Bronchial epithelial cell (primary cell): ENCODE measurements around the gene CTDSP2. TPM values are rescaled to one million over a fixed set of nuclear protein-coding genes. Genes with fewer than 3 reads are reported as not detected.
A peak's percentile ranks its signal among the peaks of the same experiment; 100 is the strongest.
"Not testable (repeated sequence)": the region's sequence is repeated elsewhere in the genome, so short reads cannot be mapped to it uniquely, and the experiment has no call there.

Source experiments
- DNase-seq: peaks from one replicate; pipeline ENCODE4 v3.0.0-alpha.2; 2010; ENCODE audit warnings: low read depth
- FAIRE-seq: peaks from 2 replicates; lab custom pipeline; 2011; peaks lifted over from hg19 to GRCh38; lab: Jason Lieb, UNC
- H3K27me3 ChIP-seq: 2 replicates; pipeline ENCODE4 v1.5.1; 2011; ENCODE audit warnings: low read length; ENCODE audit not compliant: control insufficient read depth, insufficient read depth
- H3K36me3 ChIP-seq: 2 replicates; pipeline ENCODE4 v1.5.1; 2011; ENCODE audit warnings: low read length; ENCODE audit not compliant: control insufficient read depth, insufficient read depth
- H3K4me3 ChIP-seq: 2 replicates; pipeline ENCODE4 v1.5.1; 2011; ENCODE audit warnings: mild to moderate bottlenecking, low read depth, low read length, control low read depth
- total RNA-seq: library from RNA; depleted of rRNA; stranded (reverse); fragments of >200 nt; gene quantifications from 2 replicates; pipeline ENCODE4 v1.2.1, GENCODE V29; 2014
- TF ChIP-seq, protein P1 (sequence below): IDR thresholded peaks from 2 replicates; pipeline ENCODE4 v1.5.1; 2011; ENCODE audit warnings: mild to moderate bottlenecking, moderate library complexity, low read length, control low read depth, inconsistent platforms; ENCODE audit not compliant: insufficient read depth, severe bottlenecking

Gene CTDSP2
- total RNA-seq, 1 donor from 2014 or later: 36.3 TPM

DNA sequence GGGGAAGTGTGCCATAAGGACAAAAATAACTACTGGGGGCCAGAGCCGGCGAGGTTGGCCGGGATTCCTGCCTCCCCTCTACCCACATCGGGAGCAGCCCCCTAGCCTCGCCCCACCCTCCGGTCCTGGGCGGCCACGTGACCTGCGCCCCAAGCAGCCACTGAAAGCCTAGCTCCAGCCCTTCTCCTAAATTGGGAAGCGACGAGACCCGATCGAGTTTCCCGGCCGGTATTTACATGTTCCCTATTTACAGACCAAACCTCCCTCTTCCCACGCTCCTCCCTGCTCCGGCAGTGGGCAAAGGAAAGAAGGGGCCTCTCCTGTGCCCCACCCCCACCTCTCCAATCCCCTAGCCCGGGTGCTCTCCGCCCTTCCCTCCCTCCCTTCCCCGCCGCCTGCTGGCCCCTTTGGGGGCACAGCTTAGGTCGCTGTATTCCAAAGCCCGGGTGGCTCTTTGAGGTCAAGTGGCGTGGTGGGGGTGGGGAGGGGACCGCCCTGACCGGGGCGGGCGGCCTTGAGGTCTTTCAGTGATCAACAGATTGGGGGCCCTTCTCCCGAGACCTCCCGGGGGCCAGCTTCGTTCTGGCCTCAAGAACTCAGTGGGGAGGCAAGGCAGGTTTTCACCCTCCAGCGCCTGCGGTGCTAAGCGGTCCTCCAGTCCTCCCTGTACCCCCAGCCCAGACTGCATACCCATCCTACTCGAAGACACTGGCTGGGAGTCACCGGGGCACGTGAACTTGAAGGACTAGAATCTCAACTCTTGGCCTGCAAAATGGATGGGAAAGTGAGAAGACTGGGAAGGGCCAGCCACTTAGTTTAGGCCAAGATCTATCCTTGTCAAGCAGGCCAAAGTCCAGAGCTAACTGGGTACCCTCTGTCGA, 6.3 kb upstream of the CTDSP2 start:
- H3K4me3 ChIP-seq: peak overlapping the region; percentile 12
- FAIRE-seq (no peak), DNase-seq (no peak)
- TF ChIP-seq, protein P1, sequence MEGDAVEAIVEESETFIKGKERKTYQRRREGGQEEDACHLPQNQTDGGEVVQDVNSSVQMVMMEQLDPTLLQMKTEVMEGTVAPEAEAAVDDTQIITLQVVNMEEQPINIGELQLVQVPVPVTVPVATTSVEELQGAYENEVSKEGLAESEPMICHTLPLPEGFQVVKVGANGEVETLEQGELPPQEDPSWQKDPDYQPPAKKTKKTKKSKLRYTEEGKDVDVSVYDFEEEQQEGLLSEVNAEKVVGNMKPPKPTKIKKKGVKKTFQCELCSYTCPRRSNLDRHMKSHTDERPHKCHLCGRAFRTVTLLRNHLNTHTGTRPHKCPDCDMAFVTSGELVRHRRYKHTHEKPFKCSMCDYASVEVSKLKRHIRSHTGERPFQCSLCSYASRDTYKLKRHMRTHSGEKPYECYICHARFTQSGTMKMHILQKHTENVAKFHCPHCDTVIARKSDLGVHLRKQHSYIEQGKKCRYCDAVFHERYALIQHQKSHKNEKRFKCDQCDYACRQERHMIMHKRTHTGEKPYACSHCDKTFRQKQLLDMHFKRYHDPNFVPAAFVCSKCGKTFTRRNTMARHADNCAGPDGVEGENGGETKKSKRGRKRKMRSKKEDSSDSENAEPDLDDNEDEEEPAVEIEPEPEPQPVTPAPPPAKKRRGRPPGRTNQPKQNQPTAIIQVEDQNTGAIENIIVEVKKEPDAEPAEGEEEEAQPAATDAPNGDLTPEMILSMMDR: peak; percentile 23
- H3K36me3 ChIP-seq: no peaks in the 10 kb centered on the region
- H3K27me3 ChIP-seq: peaks cover 1% of the 10 kb centered on the region

DNA sequence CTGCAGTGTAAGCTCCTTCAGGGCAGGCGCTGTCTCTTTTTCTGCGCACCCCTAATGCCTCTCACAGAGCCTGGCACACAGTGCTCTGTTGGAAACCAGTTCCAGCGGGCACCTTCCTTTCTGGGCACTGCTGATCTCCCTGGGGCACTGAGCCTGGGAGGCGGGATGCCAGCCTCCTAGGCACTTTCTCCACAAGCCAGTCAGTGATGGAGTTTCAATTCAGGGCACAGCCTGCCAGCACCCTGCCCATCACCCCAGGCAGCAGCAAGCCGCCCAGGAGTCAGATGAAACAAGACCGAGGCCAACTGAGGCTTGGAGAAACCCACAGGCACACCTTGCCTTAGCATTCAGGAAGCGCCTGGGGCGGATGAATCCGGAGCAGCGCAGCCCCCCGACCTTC, 5.7 kb upstream of the CTDSP2 start:
- Histone ChIP-seq H3K27me3 (peaks cover 1% of the 10 kb centered on the region), H3K36me3 (no peaks in the 10 kb centered on the region), H3K4me3 (peak overlapping the region; percentile 12)
- TF ChIP-seq, protein P1: no peak
- DNase-seq (no peak), FAIRE-seq (no peak)

DNA sequence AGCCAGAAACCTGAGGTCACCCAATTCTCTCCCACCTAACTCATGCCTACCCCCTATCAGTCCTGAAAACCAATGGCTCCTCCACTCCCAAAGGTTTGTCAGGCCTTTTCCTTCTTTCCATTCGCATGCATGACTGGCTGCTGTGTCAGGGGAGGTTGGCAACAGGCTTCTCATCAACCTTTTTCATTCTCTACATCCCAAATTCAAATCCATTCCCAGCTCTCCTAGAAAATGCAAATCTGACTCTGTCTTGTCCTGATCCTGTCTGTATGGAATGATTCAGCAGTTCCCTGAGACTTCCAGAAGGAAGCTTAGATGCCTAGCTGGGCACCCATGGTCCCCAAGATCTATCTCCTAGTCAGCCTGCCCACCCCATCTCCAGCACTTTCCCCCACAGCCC, 5.0 kb upstream of the CTDSP2 start:
- TF ChIP-seq, protein P1: no peak
- Histone ChIP-seq H3K36me3 (no peaks in the 10 kb centered on the region), H3K4me3 (no peak overlapping the region), H3K27me3 (peaks cover 1% of the 10 kb centered on the region)
- DNase-seq: no peak
- FAIRE-seq: no peak

DNA sequence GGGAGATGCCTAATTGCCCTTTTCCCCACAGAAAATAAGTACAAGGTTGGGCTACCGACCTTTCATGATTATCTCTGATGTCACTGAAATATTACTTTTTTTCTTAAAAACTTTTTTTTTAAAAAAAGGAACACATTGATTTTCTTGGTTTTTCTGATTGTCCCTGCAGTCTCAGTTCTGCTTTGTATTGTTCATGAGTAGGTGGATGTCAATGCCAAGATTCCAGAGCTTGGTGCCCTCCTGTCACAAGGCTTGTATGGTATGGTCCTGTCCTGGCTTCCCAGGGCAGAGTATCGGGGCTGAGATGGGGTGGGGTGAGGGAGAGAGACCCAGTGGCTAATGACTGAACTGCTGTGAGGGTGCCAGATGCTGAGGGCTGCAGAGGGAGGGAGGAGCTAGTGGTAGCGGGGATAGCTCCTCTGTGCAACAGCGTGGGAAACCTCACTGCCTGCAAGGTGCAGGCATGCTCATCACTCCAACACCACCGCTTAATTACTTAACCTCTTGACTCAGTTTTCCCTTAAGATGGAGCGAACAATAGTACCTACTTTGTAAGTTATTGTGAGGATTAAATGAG, 4.4 kb upstream of the CTDSP2 start:
- no peaks in the 10 kb centered on the region for H3K36me3 ChIP-seq
- no peak overlapping the region for H3K4me3 ChIP-seq
- peaks cover 1% of the 10 kb centered on the region for H3K27me3 ChIP-seq
- FAIRE-seq (no peak), DNase-seq (no peak)
- TF ChIP-seq, protein P1: no peak

DNA sequence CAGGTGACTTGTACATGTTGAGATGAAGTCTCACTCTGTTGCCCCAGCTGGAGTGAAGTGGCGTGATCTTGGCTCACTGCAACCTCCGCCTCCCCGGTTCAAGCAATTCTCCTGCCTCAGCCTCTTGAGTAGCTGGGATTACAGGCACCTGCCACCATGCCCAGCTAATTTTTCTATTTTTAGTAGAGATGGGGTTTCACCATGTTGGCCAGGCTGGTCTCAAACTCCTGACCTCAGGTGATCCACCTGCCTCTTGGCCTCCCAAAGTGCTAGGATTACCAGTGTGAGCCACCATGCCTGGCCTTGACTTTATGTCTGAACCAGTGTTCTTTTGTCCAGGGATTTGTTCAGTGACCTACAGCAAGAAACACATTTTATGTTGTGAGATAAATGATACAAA, 2.9 kb upstream of the CTDSP2 start:
- not testable (repeated sequence) for FAIRE-seq, H3K36me3 ChIP-seq, DNase-seq, H3K27me3 ChIP-seq, H3K4me3 ChIP-seq

DNA sequence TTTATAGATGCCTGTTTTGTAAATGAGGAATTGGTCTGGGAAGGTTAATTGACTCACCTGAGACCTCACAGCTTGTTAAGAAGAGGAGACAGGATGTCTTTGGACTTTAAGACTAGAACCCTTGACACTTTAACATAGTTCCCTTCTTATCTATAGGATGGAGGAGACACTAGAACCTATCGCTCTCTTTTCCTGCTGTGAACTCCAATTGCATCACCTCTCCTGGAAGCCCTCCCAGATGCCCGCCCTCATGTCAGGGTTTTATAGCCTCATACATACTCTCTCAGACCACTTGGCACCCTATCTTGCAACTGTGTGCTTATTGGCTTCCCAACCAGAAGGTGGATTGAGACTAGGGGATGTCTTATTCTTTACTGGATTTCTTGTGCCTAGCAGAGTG, 2.5 kb upstream of the CTDSP2 start:
- TF ChIP-seq, protein P1: no peak
- H3K27me3 ChIP-seq: peaks cover 1% of the 10 kb centered on the region
- FAIRE-seq (no peak), DNase-seq (no peak)
- no peaks in the 10 kb centered on the region for H3K36me3 ChIP-seq
- no peak overlapping the region for H3K4me3 ChIP-seq
